Measurements from ENCODE around the gene CBX8.
"Not testable (repeated sequence)": the region's sequence is repeated elsewhere in the genome, so short reads cannot be mapped to it uniquely, and the experiment has no call there.

CBX8 gene

DNA sequence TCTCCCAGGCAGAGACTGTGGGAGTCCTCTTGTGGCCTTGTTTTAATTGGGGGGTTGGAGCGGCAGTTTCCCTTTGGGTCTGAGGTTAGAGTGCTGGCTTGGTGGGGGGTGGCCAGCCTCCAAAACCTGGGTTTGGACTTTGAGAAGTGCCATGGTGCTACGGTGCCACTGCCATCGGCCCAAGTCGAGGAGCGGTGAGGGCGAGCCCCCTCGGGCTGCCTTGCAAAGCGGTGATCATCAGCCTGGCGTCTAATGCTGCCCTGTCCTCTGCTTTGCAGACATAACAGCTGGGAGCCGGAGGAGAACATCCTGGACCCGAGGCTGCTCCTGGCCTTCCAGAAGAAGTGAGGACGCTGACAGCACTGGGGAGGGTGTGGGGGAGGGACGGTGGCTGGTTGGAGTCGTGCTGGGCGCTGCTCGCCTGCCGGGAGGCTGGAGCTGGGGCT lies 17.8 kb downstream of the CBX8 start:
- DNase-seq (ENCODE audit: low spot score), result no peak

DNA sequence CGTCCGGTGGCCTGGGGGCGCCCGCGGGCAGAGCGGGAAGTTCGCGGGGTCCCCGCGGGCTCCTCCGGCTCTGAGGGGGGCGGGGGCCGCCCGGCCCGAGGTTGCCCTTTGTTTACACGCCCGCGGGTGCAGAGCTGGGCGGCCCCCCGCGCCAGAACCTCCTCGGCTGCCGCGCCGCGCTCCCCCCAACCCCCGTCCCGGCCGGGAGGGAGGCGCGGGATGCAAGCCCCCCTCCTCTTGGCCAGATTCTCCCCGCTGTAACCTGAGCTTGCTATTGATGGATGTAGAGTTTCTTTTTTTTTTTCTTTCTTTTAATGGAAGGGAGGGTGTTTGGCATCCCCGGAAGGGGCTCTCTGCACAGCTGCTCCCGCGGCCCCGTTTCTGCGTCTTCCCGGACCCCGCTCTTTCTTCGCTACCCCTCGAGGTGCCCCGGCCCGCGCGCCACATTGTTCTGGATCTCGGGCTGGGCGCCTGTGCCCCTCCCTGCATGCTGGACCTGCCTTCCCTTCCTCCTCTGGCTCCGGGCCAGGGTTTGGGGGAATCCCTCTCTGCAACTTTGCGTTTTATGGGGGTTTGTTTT lies 18.3 kb downstream of the CBX8 start:
- no peak for DNase-seq (ENCODE audit: low spot score)

DNA sequence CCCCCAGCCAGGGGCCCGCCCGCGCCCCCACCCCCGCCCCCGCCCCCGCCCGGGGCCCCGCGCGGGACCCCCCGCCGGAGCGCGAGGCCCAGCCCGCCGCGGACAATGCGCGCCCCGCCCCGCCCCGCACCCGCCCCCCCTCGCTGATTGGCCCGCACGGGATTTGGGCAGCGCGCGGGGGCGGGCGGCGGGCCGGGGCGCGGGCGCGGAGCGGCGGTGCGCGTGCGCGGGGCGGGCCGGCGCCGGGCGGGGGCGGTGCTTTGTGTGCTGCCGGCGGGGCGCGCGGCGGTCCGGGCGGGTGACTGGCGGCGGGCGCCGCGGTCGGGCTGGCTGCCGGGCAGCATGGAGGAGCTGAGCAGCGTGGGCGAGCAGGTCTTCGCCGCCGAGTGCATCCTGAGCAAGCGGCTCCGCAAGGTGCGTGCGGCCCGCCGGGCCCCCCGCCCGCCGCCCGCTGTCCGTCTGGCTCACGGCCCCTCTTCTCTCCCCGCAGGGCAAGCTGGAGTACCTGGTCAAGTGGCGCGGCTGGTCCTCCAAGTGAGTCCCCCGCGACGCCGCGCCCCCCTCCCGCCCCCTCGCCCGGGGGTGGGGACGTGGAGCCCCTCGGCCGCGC lies 18.9 kb downstream of the CBX8 start, which contains the start of gene CBX2:
CBX2 (plus strand) TSS at position 255 of the 610 bp plus-strand sequence; CDS start at position 343, 88 bp downstream.
- no peak for DNase-seq (ENCODE audit: low spot score)

DNA sequence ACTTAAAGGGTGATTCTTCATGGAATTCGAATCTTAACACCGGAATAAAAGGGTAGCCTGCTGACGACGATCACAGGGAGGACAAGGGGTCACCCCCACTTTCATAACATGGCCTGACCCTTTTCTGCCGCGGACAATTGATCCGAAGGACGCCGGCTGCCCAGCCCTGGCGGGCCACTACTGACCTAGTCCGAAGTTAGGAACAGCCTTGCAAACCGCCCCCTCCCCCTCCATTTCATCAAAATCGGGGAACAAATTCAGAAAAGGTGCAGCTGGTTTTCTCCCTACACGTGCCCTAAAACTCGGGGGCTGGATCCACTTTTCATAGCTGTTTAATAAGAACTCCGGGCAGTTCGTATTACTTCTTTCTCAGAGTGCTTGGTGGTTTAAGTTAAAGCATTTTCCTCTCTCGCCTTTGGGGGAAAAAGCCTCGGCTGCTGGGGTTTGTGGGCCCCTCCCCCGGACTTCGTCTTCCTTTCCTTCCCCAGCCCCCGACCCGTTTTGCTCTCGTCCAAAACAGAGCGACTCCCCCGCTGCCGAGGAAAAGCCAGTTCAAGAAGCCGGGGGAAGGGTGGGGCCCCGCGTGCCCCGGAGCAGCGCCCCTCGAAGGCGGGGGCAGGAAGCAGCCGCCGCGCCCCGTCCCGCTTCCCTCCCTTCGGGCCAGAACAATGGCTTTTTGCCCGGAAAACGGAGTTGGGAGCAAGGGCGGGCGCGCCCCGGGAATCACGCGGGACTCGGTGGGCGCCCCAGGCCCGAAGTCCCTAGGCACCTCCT lies 19.6 kb downstream of the CBX8 start:
- peak; percentile 34 for DNase-seq (ENCODE audit: low spot score)

DNA sequence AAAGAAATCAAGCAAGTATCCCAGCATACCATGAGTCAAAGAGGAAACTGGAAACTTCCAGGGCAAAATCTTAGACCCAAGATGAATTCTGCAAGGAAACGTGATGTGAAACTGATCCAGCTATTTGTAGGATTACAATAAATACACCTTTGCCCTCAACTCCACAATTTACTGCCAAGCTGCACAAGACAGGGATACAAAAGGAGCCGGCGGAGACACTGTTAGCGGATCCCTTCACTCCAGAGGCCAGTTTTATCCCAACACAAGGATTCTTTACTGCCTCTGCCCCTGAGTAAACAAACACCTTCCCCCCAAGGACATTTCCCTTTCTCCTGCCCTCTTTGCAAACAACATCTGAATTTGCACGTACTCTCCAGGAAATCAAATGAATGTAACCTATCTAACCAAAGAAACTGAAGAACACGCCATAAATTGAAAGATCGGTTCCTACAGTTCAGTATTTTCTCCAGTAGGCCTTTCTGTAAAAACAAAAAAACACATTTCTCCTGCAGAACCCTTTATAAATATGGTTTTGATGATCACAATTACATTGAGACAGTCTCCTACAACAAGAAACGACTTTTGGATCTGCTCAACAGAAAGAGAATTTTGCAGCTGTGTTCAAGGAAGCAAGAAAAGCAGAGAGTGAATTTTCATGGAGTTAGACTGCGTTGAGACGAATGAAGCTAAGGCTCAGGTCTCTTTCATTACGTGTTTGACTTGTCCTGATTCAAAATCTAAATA lies 20.3 kb downstream of the CBX8 start:
- DNase-seq (ENCODE audit: low spot score), result no peak

DNA sequence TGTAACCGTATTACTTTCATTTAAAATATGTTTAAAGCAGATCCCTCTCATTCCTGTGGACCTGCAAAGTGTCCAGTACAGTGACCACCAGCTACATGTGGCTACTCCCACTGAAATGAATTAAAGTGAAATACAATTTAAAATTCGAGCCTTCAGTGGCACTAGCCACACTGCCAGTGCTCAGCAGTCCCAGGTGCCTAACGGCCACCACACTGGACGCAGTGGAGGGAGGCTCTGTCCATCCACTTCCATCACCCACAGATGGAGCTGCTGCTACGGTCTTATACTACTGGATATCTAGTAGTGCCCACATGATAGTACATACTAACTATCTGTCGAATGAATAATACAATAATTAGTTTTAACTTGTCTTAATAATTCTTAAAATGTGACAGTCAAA lies 21.2 kb downstream of the CBX8 start:
- DNase-seq (ENCODE audit: low spot score), result no peak

DNA sequence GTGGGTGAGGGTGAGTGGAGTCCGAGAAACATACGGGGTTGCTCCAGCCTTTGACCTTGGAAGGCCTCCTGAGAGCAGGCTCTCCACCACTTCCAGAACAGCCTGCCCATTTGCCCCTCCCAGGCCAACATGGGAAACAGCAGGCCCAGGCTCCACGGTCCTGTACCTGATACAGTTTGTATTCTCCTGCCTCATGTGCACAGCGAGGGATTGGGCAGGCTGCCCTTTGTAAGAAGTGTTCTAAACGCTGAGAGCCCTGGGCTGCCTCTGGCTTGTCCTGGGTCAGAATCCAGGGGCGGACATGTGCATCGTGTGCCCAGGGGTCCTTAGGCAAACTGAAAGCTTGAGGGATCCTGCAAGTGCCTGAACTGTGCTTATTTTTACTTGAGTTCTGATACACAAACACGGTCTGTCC lies 22.3 kb downstream of the CBX8 start:
- no peak for DNase-seq (ENCODE audit: low spot score)

DNA sequence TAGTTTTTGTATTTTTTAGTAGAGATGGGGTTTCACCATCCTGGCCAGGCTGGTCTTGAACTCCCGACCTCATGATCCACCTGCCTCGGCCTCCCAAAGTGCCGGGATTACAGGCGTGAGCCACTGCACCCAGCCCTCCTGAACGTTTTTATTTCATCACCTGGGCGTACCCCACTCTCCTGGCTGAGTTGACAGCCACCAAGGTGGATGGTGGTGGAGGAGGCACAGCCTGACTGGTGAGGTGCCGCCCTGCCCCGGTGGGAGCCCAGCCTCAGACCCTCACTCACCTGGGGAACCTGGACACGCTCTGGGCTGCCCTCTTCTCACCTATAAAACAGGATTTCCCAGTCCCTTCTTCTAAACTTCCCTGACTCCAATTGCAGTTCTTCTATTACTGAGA lies 24.2 kb downstream of the CBX8 start:
- not testable (repeated sequence) for DNase-seq (ENCODE audit: low spot score)

DNA sequence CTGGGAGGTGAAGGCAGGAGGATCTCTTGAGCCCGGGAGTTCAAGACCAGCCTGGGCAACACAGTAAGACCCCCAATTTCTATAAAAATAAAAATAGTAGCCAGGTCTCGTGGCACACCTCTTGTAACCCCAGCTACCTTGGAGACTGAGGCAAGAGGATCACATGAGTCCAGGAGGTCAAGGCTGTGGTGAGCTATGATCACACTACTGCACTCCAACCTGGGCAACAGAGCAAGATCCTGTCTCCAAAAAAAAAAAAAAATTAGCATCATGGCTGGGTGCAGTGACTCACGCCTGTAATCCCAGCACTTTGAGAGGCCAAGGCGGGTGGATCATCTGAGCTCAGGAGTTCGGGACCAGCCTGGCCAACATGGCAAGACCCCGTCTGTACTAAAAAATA lies 25.6 kb downstream of the CBX8 start:
- DNase-seq (ENCODE audit: low spot score), result no peak

DNA sequence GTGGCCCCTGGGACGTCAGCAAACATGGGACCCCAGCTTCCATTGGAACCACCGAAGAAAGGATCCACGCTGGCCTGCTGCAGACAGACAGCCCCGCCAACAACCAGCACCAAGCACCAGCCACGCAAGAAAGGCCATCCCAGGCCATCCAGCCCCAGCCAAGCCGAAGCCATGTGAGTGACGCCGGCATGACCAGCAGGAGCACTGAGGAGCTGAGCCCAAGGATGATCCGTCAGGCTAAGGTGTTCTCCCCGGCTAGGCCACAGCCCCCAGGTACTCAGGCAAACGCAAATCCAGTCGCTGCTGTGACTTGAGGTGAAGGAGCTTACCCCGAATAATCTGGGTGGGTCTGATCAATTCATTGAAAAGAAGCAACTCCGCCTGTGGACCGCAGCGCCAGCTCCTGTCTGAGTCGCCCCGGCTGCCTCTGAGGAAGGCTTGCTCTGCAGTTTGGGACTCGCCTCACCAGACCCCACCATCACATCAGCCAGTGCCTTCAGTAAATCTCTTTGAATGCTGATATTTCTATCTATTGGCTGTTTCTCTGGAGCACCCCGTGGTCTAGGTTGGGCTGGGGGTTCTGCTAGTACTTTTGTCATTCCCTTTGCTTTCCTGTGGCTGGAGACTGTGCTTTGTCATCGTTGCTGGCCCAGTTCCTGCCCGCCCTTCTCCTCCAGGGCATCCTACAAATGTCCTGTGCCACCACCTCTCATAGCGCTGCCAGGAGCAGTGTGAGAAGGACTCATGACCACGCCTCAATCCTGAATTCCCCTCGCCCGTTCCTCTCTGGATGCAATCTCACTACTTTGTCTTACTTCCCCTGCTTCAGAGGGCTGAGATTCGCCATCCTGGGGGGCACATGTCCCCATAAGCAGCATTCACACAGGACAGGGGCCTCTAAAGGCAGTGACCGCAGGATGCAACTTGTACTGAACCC lies 27.0 kb downstream of the CBX8 start:
- DNase-seq (ENCODE audit: low spot score), result no peak

DNA sequence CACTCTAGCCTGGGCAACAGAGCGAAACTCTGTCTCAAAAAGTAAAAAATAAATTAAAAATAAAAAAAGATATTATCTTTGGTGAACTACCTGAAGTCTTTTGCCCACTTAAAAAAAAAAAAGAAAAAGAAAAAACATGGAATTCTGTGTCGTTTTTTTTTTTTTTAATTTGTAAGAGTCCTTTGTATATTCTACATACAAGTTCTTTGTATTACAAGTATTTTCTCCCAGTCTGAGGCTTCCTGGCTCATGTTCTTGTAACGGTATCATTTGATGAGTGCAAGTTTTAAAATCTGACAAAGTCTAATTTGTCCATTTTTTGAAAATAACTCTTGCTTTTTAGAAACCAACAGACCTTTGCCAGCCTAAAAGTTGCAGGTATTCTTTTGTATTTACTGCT lies 31.2 kb downstream of the CBX8 start:
- DNase-seq (ENCODE audit: low spot score), result no peak

DNA sequence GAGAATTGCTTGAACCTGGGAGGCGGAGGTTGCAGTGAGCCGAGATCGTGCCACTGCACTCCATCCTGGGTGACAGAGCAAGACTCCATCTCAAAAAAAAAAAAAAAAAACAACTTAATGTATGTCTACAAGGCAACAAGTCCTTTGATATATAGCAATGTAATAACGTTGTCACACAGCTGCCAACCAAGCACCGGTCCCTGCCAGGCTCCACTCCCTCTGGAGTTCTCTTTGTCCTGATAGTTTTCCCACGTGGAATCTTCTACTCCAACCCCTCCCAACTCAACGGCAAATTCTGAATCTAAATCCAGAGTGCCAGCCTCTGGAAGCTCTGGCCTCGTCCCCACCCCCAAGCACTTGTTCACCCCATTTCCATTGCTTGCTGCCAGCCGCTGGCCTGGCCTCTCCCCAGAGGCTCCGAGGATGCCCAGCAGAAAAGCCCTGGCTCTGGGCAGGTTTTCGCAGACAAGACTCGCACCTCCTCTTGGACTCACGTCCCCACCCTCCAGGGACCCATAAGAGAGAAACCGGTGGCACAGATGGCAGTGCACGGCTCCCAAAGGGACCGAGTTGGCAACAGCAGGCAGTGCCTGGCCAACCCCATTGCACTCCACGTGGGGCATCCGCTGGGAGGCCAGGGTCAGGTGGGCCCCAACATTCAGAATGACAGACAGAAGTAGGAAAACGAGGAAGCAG lies 34.8 kb downstream of the CBX8 start:
- DNase-seq (ENCODE audit: low spot score), result no peak

DNA sequence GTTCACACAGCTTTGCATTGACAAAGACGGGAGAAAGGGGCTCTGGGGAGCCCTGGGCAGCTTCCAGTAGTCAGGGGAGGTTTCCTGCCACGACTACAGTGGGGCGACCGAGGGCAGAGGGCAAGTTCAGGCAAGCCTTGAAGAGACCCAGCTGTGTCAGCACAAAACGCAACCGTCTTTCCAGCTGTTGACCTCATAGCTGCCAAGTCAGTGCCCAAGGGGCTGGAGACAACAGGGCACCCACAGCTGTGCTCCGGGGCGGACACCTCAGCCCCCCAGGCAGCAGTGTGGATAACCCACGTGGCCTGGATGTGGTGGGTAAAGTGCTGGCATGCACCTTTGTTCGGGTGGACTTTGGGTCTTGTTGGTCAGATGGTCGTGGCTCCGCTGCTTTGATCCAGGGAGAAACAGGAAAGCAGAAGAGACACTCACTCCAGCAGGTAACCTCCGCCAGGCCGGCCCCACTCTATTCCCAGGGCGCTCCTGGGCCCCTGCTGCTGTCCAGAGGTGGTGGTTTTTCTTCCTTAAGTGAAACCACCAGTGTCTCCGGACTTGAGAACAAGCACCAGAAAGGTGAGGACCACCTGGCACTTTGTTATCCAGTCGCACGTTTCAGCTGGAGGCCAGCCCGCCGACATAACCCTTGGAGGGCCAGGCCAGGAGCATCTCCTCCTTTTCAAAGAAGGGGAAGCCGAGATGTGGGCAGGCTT lies 36.5 kb downstream of the CBX8 start:
- DNase-seq (ENCODE audit: low spot score), result no peak

DNA sequence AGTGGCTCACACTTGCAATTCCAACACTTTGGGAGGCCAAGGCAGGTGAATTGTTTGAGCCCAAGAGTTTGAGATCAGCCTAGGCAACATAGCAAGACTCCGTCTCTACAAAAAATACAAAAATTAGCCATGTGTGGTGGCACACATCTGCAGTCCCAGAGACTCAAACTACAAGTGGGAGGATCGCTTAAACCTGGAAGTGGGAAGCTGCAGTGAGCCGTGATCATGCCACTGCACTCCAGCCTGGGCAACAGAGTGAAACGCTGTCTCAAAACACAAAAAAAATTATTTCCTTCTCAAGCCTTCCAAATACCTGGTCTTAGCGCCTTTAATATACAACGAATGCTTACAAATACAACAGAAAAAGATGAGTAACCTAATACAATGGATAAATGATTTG lies 38.6 kb downstream of the CBX8 start:
- no peak for DNase-seq (ENCODE audit: low spot score)

DNA sequence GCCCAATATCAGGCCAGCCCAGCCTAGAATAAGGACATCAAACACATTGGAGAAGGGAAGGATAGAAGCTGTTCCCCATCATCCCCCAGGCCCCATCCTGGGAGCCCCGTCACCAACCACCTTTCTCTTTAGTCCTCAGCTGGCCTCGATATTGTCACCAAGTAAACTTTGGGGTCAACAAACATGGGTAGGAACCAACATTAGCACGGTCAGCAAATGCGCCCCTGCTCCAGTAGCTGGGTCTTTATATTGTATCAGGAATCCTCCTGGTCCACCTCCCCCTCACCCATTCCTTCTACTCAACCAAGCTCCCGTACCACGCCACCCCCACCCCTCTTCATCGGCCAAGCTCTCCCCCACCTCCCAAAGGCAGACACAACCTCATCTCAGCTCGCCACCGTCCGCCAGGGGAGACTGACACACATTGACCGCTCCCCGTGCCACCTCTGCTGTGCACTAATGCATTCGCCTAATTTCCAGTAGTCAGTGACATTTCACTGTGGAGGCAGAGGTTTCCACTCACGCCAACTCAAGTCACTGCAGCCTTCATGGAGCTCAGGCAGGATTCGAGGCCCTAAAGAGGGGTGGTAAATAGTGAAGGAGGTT lies 39.6 kb downstream of the CBX8 start:
- no peak for DNase-seq (ENCODE audit: low spot score)

DNA sequence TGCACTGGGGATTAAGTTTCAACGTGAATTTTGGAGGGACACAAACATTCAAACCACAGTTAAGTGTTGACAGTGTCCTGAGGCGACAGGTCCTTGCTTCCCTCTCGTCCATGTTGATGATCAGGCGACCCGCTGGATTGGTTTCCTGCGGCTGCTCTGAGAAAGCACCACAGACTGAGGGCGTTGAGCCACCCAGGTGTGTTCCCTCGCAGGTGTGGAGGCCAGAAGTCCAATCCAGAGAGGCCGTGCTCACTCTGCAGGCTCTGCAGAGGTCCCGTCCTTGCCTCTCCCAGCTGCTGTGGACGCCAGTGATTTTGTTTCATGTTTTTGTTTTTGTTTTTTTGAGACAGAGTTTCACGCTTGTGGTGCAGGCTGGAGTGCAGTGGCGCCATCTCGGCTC lies 41.3 kb downstream of the CBX8 start:
- DNase-seq (ENCODE audit: low spot score), result no peak

DNA sequence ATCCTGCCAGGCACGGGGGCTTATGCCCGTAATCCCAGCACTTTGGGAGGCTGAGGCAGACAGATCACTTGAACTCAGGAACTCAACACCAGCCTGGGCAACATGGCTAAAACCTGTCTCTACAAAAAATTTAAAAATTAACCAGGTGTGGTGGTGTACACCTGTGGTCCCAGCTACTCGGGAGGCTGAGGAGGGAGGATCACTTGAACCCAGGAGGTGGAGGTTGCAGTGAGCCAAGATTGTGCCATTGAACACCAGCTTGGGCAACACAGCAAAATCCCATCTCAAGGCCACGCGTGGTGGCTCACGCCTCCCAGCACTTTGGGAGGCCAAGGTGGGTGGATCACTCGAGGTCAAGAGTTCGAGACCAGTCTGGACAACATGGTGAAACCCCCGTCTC lies 42.0 kb downstream of the CBX8 start:
- DNase-seq (ENCODE audit: low spot score), result not testable (repeated sequence)

DNA sequence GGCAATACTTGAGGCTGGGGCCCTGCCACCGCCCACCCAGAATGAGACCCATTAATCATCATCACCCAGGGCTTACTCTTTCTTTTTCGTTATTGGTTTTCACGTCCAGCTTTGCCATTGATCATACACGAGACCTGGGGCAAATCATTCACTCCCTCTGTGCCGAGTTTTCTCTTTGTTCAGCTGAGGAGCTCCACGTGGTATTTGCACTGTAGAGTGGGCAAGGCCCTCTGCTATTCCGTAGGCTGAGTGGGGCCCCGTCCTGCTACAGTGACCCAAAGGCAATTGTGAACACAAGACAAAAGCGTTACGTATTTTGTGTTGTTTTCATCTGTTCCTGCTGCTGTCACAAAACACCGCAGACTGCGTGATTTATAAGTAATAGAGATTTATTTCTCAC lies 42.5 kb downstream of the CBX8 start:
- no peak for DNase-seq (ENCODE audit: low spot score)

DNA sequence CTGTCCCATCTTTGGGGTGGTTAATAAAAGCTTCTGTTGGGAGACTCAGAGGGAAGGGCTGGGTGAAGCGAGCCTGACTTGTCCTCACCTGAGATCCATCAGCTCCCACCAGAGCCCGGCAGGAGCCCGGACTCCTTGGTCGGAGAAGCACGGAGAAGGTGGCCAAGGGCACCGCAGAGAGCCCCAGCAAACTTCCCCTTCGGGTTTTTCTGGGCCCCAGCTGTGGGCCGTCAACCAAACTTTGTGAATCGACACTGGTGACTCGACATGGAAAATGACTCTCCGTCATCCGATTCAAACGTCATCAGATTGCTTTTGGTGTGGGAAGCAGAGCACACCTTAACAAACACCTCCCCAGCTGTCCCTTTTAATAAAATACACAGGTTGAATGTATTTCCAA lies 44.7 kb downstream of the CBX8 start:
- DNase-seq (ENCODE audit: low spot score), result no peak

All from pons (tissue), 1 donor.